ENCODE data around the gene SLC16A11. TPM values are rescaled to one million over a fixed set of nuclear protein-coding genes. Genes with fewer than 3 reads are reported as not detected.
A peak's percentile ranks its signal among the peaks of the same experiment; 100 is the strongest.

The SLC16A11 gene
- total RNA-seq, 5 donors from 2014 or later (not counting 1 experiment from before 2014, with no cell fraction given): 1.4 to 2.2 (median 1.8) TPM

DNA sequence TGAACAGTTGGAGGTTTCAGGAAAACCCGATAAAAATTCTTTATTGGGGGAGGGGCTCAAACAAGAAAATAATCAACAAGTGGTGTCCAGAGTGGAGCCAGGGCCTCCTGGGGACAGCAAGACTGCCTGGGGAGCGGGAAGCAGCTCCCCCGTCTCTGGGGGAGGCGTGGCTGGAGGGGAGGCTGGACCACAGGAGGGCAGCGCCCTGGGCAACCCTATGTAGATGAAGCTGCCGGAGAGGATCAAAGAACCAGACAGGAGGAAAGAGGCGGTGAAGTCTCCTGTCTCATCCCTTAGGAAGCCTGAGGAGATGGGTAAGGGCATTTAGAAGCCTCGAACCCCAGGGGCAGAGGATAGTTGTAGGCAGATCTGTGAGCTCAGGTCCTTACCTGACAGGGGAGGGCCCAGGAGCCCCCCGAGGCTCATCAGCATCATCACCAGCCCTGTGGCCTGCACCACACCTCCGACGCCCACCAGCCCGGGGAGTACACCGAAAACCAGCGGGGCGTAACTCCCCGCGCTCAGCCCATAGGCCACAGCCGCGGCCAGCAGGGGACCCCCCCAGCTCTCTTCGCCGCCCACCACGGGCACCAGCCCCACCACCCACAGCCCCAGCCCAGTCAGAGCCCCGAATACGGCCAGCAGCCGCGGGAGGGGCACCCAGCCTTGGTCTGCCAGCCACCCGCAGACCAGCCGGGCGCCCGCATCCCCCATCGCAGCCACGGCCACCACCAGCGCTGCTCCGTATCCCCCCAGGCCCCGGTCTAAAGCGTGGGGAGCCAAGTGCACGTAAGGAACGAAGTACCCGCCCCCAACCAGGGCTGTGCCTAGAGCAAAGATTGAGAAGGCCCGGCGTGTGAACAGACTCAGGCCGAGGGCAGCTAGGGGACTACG, 2.0 kb downstream of the SLC16A11 start:
- no peaks in the 10 kb centered on the region for H3K27me3 Mint-ChIP-seq
- peaks cover 38 to 51% (median 42%) of the 10 kb centered on the region in 3 donors for H3K4me1 Mint-ChIP-seq
- peak overlapping the region; percentile 5 to 56 for H3K4me3 ChIP-seq (ENCODE audit: control insufficient read depth in 1 of 2, extremely low read depth in 1 of 2, low read length in 1 of 2)
- ChIA-PET POLR2A (no interaction called here), CTCF (interaction anchor here in 1 of 2 donors (0.6 to 1.0 kb wide), 2 partner anchors 17 to 240 kb away, joined by 5 read pairs; partner anchors contain the start of gene SLC2A4)
- peak; percentile 8 to 22 (median 16) for ATAC-seq (replicated peaks in 1 of 4)
- peaks cover 26 to 61% of the 10 kb centered on the region in 2 experiments for H3K4me1 ChIP-seq (ENCODE audit: control insufficient read depth in 1 of 2, extremely low read depth in 1 of 2, insufficient read depth in 2 of 2, low read length in 2 of 2)
- peak in 8 of 35 experiments; percentile 19 to 60 (median 36) for DNase-seq
- H3K9me3 ChIP-seq: no peaks in the 10 kb centered on the region
- H3K9me3 Mint-ChIP-seq: no peaks in the 10 kb centered on the region
- H3K36me3 ChIP-seq (ENCODE audit: control insufficient read depth in 2 of 2, extremely low read depth in 1 of 2, insufficient read depth in 1 of 2, low read length in 1 of 2): no peaks in the 10 kb centered on the region
- H3K4me3 Mint-ChIP-seq: peak overlapping the region; percentile 65 to 79 (median 74)
- H3K36me3 Mint-ChIP-seq: no peaks in the 10 kb centered on the region
- H3K27ac Mint-ChIP-seq: peak overlapping the region; percentile 74 to 80
- WGBS (ENCODE audit: insufficient coverage): 21% methylated on average over 40 of the region's 43 CpGs
- peak overlapping the region; percentile 76 for H3K27ac ChIP-seq (ENCODE audit: low read length)
- H3K27me3 ChIP-seq (replicated peaks in 1 of 2; ENCODE audit: control insufficient read depth in 2 of 2, extremely low read depth in 1 of 2, insufficient read depth in 2 of 2, low read length in 1 of 2): peaks cover 0 to 19% of the 10 kb centered on the region in 2 experiments

GRCh38 chr17:7039832-7040231, 4.1 kb downstream of the SLC16A11 start:
- no peaks in the 10 kb centered on the region for H3K36me3 Mint-ChIP-seq
- 67% methylated on average over 1 of the region's 5 CpGs for WGBS (ENCODE audit: insufficient coverage)
- H3K4me1 ChIP-seq (ENCODE audit: control insufficient read depth in 1 of 2, extremely low read depth in 1 of 2, insufficient read depth in 2 of 2, low read length in 2 of 2): peaks cover 26 to 67% of the 10 kb centered on the region in 2 experiments
- peaks cover 42 to 54% (median 48%) of the 10 kb centered on the region in 3 donors for H3K4me1 Mint-ChIP-seq
- peaks cover 0 to 19% of the 10 kb centered on the region in 2 experiments for H3K27me3 ChIP-seq (replicated peaks in 1 of 2; ENCODE audit: control insufficient read depth in 2 of 2, extremely low read depth in 1 of 2, insufficient read depth in 2 of 2, low read length in 1 of 2)
- H3K4me3 ChIP-seq (ENCODE audit: control insufficient read depth in 1 of 2, extremely low read depth in 1 of 2, low read length in 1 of 2): no peak overlapping the region
- H3K36me3 ChIP-seq (ENCODE audit: control insufficient read depth in 2 of 2, extremely low read depth in 1 of 2, insufficient read depth in 1 of 2, low read length in 1 of 2): no peaks in the 10 kb centered on the region
- H3K27me3 Mint-ChIP-seq: no peaks in the 10 kb centered on the region
- H3K4me3 Mint-ChIP-seq: peak overlapping the region in 1 of 3 donors; percentile 5
- CTCF ChIA-PET: interaction anchor here in 1 of 2 donors (1.0 kb wide), 1 partner anchor 35 kb away, joined by 3 read pairs; no protein-coding TSS in a partner anchor
- H3K27ac ChIP-seq (ENCODE audit: low read length): no peak overlapping the region
- no peaks in the 10 kb centered on the region for H3K9me3 ChIP-seq
- POLR2A ChIA-PET: no interaction called here
- no peaks in the 10 kb centered on the region for H3K9me3 Mint-ChIP-seq
- peak overlapping the region; percentile 64 to 76 for H3K27ac Mint-ChIP-seq
- DNase-seq (peak in 1 of 35 experiments; percentile 40), ATAC-seq (replicated peaks in 1 of 4) (no peak)

DNA sequence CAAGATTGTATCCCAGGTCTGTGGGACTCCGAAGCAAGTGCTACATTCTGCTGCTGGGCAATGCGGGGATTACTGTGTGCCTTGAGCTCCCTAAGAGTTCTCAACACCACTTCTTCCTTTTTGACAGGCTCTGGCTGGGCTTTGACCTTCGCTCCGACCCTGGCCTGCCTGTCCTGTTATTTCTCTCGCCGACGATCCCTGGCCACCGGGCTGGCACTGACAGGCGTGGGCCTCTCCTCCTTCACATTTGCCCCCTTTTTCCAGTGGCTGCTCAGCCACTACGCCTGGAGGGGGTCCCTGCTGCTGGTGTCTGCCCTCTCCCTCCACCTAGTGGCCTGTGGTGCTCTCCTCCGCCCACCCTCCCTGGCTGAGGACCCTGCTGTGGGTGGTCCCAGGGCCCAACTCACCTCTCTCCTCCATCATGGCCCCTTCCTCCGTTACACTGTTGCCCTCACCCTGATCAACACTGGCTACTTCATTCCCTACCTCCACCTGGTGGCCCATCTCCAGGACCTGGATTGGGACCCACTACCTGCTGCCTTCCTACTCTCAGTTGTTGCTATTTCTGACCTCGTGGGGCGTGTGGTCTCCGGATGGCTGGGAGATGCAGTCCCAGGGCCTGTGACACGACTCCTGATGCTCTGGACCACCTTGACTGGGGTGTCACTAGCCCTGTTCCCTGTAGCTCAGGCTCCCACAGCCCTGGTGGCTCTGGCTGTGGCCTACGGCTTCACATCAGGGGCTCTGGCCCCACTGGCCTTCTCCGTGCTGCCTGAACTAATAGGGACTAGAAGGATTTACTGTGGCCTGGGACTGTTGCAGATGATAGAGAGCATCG, 5.6 kb downstream of the SLC16A11 start:
- Mint-ChIP-seq H3K36me3 (no peaks in the 10 kb centered on the region), H3K27me3 (no peaks in the 10 kb centered on the region), H3K4me1 (peaks cover 52 to 64% (median 56%) of the 10 kb centered on the region in 3 donors), H3K9me3 (no peaks in the 10 kb centered on the region), H3K4me3 (peak overlapping the region in 2 of 3 donors; percentile 31 to 39), H3K27ac (peak overlapping the region; percentile 61 to 79)
- Histone ChIP-seq H3K36me3 (ENCODE audit: control insufficient read depth in 2 of 2, extremely low read depth in 1 of 2, insufficient read depth in 1 of 2, low read length in 1 of 2) (no peaks in the 10 kb centered on the region), H3K4me1 (ENCODE audit: control insufficient read depth in 1 of 2, extremely low read depth in 1 of 2, insufficient read depth in 2 of 2, low read length in 2 of 2) (peaks cover 31 to 71% of the 10 kb centered on the region in 2 experiments), H3K4me3 (ENCODE audit: control insufficient read depth in 1 of 2, extremely low read depth in 1 of 2, low read length in 1 of 2) (no peak overlapping the region), H3K27ac (ENCODE audit: low read length) (no peak overlapping the region), H3K9me3 (no peaks in the 10 kb centered on the region), H3K27me3 (replicated peaks in 1 of 2; ENCODE audit: control insufficient read depth in 2 of 2, extremely low read depth in 1 of 2, insufficient read depth in 2 of 2, low read length in 1 of 2) (peaks cover 0 to 7% of the 10 kb centered on the region in 2 experiments)
- 89% methylated on average over 18 of the region's 19 CpGs for WGBS (ENCODE audit: insufficient coverage)
- DNase-seq: no peak
- ChIA-PET POLR2A (no interaction called here), CTCF (interaction anchor here (0.6 to 1.5 kb wide), 2 partner anchors 8 to 207 kb away, joined by 4 to 13 read pairs; no protein-coding TSS in a partner anchor)
- no peak for ATAC-seq (replicated peaks in 1 of 4)

- H3K4me1 Mint-ChIP-seq: peaks cover 54 to 66% (median 59%) of the 10 kb centered on the region in 3 donors
- H3K27ac ChIP-seq (ENCODE audit: low read length): peak within 1 kb of the TSS; percentile 93
- no peaks in the 10 kb centered on the region for H3K36me3 Mint-ChIP-seq
- no peaks in the 10 kb centered on the region for H3K27me3 ChIP-seq (replicated peaks in 1 of 2; ENCODE audit: control insufficient read depth in 2 of 2, extremely low read depth in 1 of 2, insufficient read depth in 2 of 2, low read length in 1 of 2)
- POLR2A ChIA-PET: interaction anchor here (0.5 to 1.2 kb wide), 8 partner anchors 10 to 615 kb away, joined by 3 to 6 read pairs (median 4); partner anchors contain the start of gene ATP1B2 (in 1 of the 2)
- DNase-seq (peak; percentile 95 to 99 (median 98)), ATAC-seq (replicated peaks in 1 of 4) (peak; percentile 89 to 94 (median 90))
- peak within 1 kb of the TSS; percentile 64 to 98 for H3K4me3 ChIP-seq (ENCODE audit: control insufficient read depth in 1 of 2, extremely low read depth in 1 of 2, low read length in 1 of 2)
- peak within 1 kb of the TSS; percentile 87 to 92 (median 92) for H3K4me3 Mint-ChIP-seq
- peaks cover 38 to 73% of the 10 kb centered on the region in 2 experiments for H3K4me1 ChIP-seq (ENCODE audit: control insufficient read depth in 1 of 2, extremely low read depth in 1 of 2, insufficient read depth in 2 of 2, low read length in 2 of 2)
- CTCF ChIA-PET: interaction anchor here (0.5 to 2.0 kb wide), 11 partner anchors 10 to 1841 kb away, joined by 3 to 19 read pairs (median 4); partner anchors contain the start of gene RNASEK (in 1 of the 2)
- peak within 1 kb of the TSS; percentile 93 to 97 for H3K27ac Mint-ChIP-seq
- H3K36me3 ChIP-seq (ENCODE audit: control insufficient read depth in 2 of 2, extremely low read depth in 1 of 2, insufficient read depth in 1 of 2, low read length in 1 of 2): no peaks in the 10 kb centered on the region
- under 1% methylated on average over 35 of the region's 52 CpGs for WGBS (ENCODE audit: insufficient coverage)
- H3K9me3 Mint-ChIP-seq: no peaks in the 10 kb centered on the region
- H3K27me3 Mint-ChIP-seq: no peaks in the 10 kb centered on the region
- no peaks in the 10 kb centered on the region for H3K9me3 ChIP-seq
Measured at GRCh38 chr17:7035591-7036368, 8.1 kb downstream of the SLC16A11 start, which contains the start of gene SLC16A13. SLC16A13 (plus strand) TSS chr17:7036015; CDS start chr17:7036383, 368 bp downstream.

GRCh38 chr17:7034955-7035590, 8.8 kb downstream of the SLC16A11 start:
- peak overlapping the region; percentile 93 to 97 for H3K27ac Mint-ChIP-seq
- peak overlapping the region; percentile 93 for H3K27ac ChIP-seq (ENCODE audit: low read length)
- no peaks in the 10 kb centered on the region for H3K36me3 Mint-ChIP-seq
- WGBS (ENCODE audit: insufficient coverage): 0% methylated on average over 5 of the region's 7 CpGs
- H3K27me3 ChIP-seq (replicated peaks in 1 of 2; ENCODE audit: control insufficient read depth in 2 of 2, extremely low read depth in 1 of 2, insufficient read depth in 2 of 2, low read length in 1 of 2): no peaks in the 10 kb centered on the region
- ChIA-PET POLR2A (interaction anchor here (0.6 to 1.2 kb wide), 5 partner anchors 11 to 615 kb away, joined by 3 to 6 read pairs (median 4); partner anchors contain the start of gene ATP1B2 (in 1 of the 2)), CTCF (interaction anchor here in 1 of 2 donors (0.5 to 2.0 kb wide), 9 partner anchors 11 to 1841 kb away, joined by 3 to 19 read pairs (median 4); partner anchors contain the start of gene RNASEK)
- H3K4me3 Mint-ChIP-seq: peak overlapping the region; percentile 87 to 92 (median 92)
- peak; percentile 38 to 65 (median 53) for ATAC-seq (replicated peaks in 1 of 4)
- peaks cover 42 to 80% of the 10 kb centered on the region in 2 experiments for H3K4me1 ChIP-seq (ENCODE audit: control insufficient read depth in 1 of 2, extremely low read depth in 1 of 2, insufficient read depth in 2 of 2, low read length in 2 of 2)
- no peaks in the 10 kb centered on the region for H3K9me3 ChIP-seq
- H3K9me3 Mint-ChIP-seq: no peaks in the 10 kb centered on the region
- DNase-seq: peak in 9 of 35 experiments; percentile 21 to 72 (median 40)
- peaks cover 61 to 73% (median 66%) of the 10 kb centered on the region in 3 donors for H3K4me1 Mint-ChIP-seq
- peak overlapping the region; percentile 64 to 98 for H3K4me3 ChIP-seq (ENCODE audit: control insufficient read depth in 1 of 2, extremely low read depth in 1 of 2, low read length in 1 of 2)
- no peaks in the 10 kb centered on the region for H3K36me3 ChIP-seq (ENCODE audit: control insufficient read depth in 2 of 2, extremely low read depth in 1 of 2, insufficient read depth in 1 of 2, low read length in 1 of 2)
- H3K27me3 Mint-ChIP-seq: no peaks in the 10 kb centered on the region
